ENCODE measurements around the gene GRK4. TPM values are rescaled to one million over a fixed set of nuclear protein-coding genes. Genes with fewer than 3 reads are reported as not detected.

GRK4 gene
- total RNA-seq, 4 donors from 2014 or later = 6.1 to 15.1 (median 9.3) TPM

- H3K4me1 ChIP-seq = peaks cover 0 to 7% (median 2%) of the 10 kb centered on the region in 4 donors
- WGBS, 2 donors = 88 to 90% methylated on average over 4 of the region's 4 CpGs
- H3K36me3 ChIP-seq = peaks cover 0 to 43% (median 0%) of the 10 kb centered on the region in 3 donors
- no peak overlapping the region for H3K4me3 ChIP-seq
- H3K27me3 ChIP-seq = no peaks in the 10 kb centered on the region
- no peak for DNase-seq (ENCODE audit: low spot score in 2 of 2)
- no peak overlapping the region for H3K27ac ChIP-seq
- no peaks in the 10 kb centered on the region for H3K9me3 ChIP-seq
- TF ChIP-seq POLR2A (IDR thresholded peaks at IDR 0.05) (no peak), EP300 (IDR thresholded peaks at IDR 0.05) (no peak), CTCF (IDR thresholded peaks at IDR 0.05) (no peak)
Observed at GRCh38 chr4:3087115-3087797, 123.9 kb downstream of the GRK4 start.

Small RNA genes within 50 kb of the gene (small RNA-seq; reads per million reads assigned to genes)
- gene RF02134 (not detected), gene RF02135 (not detected), gene RNU6-204P (not detected)

Other genes with a start within 250 kb of the GRK4 start
- gene TNIP2, start 207.2 kb upstream of the GRK4 start, total RNA-seq = 100 to 1,000 TPM in 1 of 4 donors, 10 to 100 TPM in 3; 78.3 to 110 (median 89.3) TPM
- gene SH3BP2, start 170.5 kb upstream of the GRK4 start, total RNA-seq = 100 to 1,000 TPM in 1 of 4 donors, 10 to 100 TPM in 3; 70.5 to 161 (median 77.8) TPM
- gene ADD1, start 119.7 kb upstream of the GRK4 start, total RNA-seq = 100 to 1,000 TPM; 270 to 449 (median 327) TPM
- 10 to 100 TPM; 18.2 to 39.6 (median 26.8) TPM for gene NOP14, start 165 bp upstream of the GRK4 start, total RNA-seq
- not detected for gene HTT-AS, start 111.0 kb downstream of the GRK4 start, total RNA-seq
- gene HTT, start 111.1 kb downstream of the GRK4 start, total RNA-seq = 10 to 100 TPM; 62.2 to 93.6 (median 81.2) TPM